ENCODE results near the gene ZMYND8. TPM values are rescaled to one million over a fixed set of nuclear protein-coding genes. Genes with fewer than 3 reads are reported as not detected.

Gene ZMYND8
- total RNA-seq, 1 experiment from 2014 or later, result 50.7 TPM

GRCh38 chr20:47217482-47218446 is 138.7 kb downstream of the ZMYND8 start:
- TF ChIP-seq TCF7L2 (IDR thresholded peaks at IDR 0.05; ENCODE audit: low read depth, low read length) (no peak), SIN3A (IDR thresholded peaks at IDR 0.05; ENCODE audit: borderline replicate concordance, insufficient read depth, low read depth, low read length) (no peak), POLR2AphosphoS5 (IDR thresholded peaks at IDR 0.05; ENCODE audit: low read depth, low read length) (no peak)
- TF ChIP-seq, protein P1, sequence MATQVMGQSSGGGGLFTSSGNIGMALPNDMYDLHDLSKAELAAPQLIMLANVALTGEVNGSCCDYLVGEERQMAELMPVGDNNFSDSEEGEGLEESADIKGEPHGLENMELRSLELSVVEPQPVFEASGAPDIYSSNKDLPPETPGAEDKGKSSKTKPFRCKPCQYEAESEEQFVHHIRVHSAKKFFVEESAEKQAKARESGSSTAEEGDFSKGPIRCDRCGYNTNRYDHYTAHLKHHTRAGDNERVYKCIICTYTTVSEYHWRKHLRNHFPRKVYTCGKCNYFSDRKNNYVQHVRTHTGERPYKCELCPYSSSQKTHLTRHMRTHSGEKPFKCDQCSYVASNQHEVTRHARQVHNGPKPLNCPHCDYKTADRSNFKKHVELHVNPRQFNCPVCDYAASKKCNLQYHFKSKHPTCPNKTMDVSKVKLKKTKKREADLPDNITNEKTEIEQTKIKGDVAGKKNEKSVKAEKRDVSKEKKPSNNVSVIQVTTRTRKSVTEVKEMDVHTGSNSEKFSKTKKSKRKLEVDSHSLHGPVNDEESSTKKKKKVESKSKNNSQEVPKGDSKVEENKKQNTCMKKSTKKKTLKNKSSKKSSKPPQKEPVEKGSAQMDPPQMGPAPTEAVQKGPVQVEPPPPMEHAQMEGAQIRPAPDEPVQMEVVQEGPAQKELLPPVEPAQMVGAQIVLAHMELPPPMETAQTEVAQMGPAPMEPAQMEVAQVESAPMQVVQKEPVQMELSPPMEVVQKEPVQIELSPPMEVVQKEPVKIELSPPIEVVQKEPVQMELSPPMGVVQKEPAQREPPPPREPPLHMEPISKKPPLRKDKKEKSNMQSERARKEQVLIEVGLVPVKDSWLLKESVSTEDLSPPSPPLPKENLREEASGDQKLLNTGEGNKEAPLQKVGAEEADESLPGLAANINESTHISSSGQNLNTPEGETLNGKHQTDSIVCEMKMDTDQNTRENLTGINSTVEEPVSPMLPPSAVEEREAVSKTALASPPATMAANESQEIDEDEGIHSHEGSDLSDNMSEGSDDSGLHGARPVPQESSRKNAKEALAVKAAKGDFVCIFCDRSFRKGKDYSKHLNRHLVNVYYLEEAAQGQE (IDR thresholded peaks at IDR 0.05; ENCODE audit: insufficient read depth in 1 of 2, low read depth in 2 of 2, low read length in 1 of 2), result no peak
- TF ChIP-seq, protein P2, sequence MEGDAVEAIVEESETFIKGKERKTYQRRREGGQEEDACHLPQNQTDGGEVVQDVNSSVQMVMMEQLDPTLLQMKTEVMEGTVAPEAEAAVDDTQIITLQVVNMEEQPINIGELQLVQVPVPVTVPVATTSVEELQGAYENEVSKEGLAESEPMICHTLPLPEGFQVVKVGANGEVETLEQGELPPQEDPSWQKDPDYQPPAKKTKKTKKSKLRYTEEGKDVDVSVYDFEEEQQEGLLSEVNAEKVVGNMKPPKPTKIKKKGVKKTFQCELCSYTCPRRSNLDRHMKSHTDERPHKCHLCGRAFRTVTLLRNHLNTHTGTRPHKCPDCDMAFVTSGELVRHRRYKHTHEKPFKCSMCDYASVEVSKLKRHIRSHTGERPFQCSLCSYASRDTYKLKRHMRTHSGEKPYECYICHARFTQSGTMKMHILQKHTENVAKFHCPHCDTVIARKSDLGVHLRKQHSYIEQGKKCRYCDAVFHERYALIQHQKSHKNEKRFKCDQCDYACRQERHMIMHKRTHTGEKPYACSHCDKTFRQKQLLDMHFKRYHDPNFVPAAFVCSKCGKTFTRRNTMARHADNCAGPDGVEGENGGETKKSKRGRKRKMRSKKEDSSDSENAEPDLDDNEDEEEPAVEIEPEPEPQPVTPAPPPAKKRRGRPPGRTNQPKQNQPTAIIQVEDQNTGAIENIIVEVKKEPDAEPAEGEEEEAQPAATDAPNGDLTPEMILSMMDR (IDR thresholded peaks at IDR 0.05), result no peak
- intact Hi-C loops (cut with micrococcal nuclease; ENCODE audit: unreplicated experiment) (no loop called here), in situ Hi-C loops (cut with HindIII; ENCODE audit: low pct_unique_long_range_greater_than_20kb, low sequenced_read_pairs) (no loop called here)
- BruUV-seq (replicated peaks), result TSS peak; percentile 53
- no peaks in the 10 kb centered on the region for H3K9me3 ChIP-seq (ENCODE audit: control insufficient read depth, insufficient read depth, low read depth, low read length)
- POLR2A ChIA-PET, result no interaction called here
- peaks cover 9% of the 10 kb centered on the region for H3K36me3 ChIP-seq (ENCODE audit: control insufficient read depth, insufficient read depth, low read length)
- DNase-seq (ENCODE audit: low read depth, low spot score), result no peak
- H3K4me1 ChIP-seq (ENCODE audit: control insufficient read depth, insufficient read depth, low read length), result no peaks in the 10 kb centered on the region
- ATAC-seq, result no peak
- H3K27me3 ChIP-seq (ENCODE audit: control insufficient read depth, insufficient read depth, low read length), result no peaks in the 10 kb centered on the region
- CTCF ChIA-PET, result interaction anchor here (0.7 kb wide), 2 partner anchors 53 to 686 kb away, joined by 3 to 6 read pairs; no protein-coding TSS in a partner anchor
- H3K27ac ChIP-seq (ENCODE audit: low read length), result no peak overlapping the region
- no peak overlapping the region for H3K4me3 ChIP-seq (ENCODE audit: low read depth in 2 of 2, low read length in 2 of 2)

GRCh38 chr20:47216819-47217410 is 139.6 kb downstream of the ZMYND8 start:
- in situ Hi-C loops (cut with HindIII; ENCODE audit: low pct_unique_long_range_greater_than_20kb, low sequenced_read_pairs) (no loop called here), intact Hi-C loops (cut with micrococcal nuclease; ENCODE audit: unreplicated experiment) (no loop called here)
- ChIA-PET CTCF (interaction anchor here (0.7 kb wide), 2 partner anchors 32 to 54 kb away, joined by 3 to 10 read pairs; no protein-coding TSS in a partner anchor), POLR2A (no interaction called here)
- BruUV-seq (replicated peaks), result no TSS peak
- H3K36me3 ChIP-seq (ENCODE audit: control insufficient read depth, insufficient read depth, low read length), result peaks cover 9% of the 10 kb centered on the region
- no peaks in the 10 kb centered on the region for H3K4me1 ChIP-seq (ENCODE audit: control insufficient read depth, insufficient read depth, low read length)
- H3K27me3 ChIP-seq (ENCODE audit: control insufficient read depth, insufficient read depth, low read length), result no peaks in the 10 kb centered on the region
- no peak overlapping the region for H3K4me3 ChIP-seq (ENCODE audit: low read depth in 2 of 2, low read length in 2 of 2)
- ATAC-seq (no peak), DNase-seq (ENCODE audit: low read depth, low spot score) (no peak)
- H3K9me3 ChIP-seq (ENCODE audit: control insufficient read depth, insufficient read depth, low read depth, low read length), result no peaks in the 10 kb centered on the region
- TF ChIP-seq, protein P2 (IDR thresholded peaks at IDR 0.05), result no peak
- TF ChIP-seq, protein P1 (IDR thresholded peaks at IDR 0.05; ENCODE audit: insufficient read depth in 1 of 2, low read depth in 2 of 2, low read length in 1 of 2), result no peak
- TF ChIP-seq SIN3A (IDR thresholded peaks at IDR 0.05; ENCODE audit: borderline replicate concordance, insufficient read depth, low read depth, low read length) (no peak), TCF7L2 (IDR thresholded peaks at IDR 0.05; ENCODE audit: low read depth, low read length) (no peak), POLR2AphosphoS5 (IDR thresholded peaks at IDR 0.05; ENCODE audit: low read depth, low read length) (no peak)
- H3K27ac ChIP-seq (ENCODE audit: low read length), result no peak overlapping the region

Data from Panc1 (cell line).